Forelimb muscle (tissue), 1 donor: ENCODE data around the gene PPFIA3. TPM values are rescaled to one million over a fixed set of nuclear protein-coding genes. Genes with fewer than 3 reads are reported as not detected.
"Not testable (repeated sequence)": the region's sequence is repeated elsewhere in the genome, so short reads cannot be mapped to it uniquely, and the experiment has no call there.

Source experiments
- DNase-seq: peaks from one replicate; pipeline ENCODE4 v3.0.0-alpha.2; 2013; ENCODE audit warnings: low read depth
- polyA plus RNA-seq: library from polyadenylated mRNA; unstranded; fragments of 120-200 nt; gene quantifications from one replicate; pipeline ENCODE4 v1.2.1, GENCODE V29; 2013; ENCODE audit not compliant: insufficient read length

Gene PPFIA3
- polyA plus RNA-seq, 1 donor, result 7.8 TPM

- DNase-seq, result not testable (repeated sequence)
Measured at GRCh38 chr19:49123285-49123684, 3.9 kb downstream of the PPFIA3 start.

DNA sequence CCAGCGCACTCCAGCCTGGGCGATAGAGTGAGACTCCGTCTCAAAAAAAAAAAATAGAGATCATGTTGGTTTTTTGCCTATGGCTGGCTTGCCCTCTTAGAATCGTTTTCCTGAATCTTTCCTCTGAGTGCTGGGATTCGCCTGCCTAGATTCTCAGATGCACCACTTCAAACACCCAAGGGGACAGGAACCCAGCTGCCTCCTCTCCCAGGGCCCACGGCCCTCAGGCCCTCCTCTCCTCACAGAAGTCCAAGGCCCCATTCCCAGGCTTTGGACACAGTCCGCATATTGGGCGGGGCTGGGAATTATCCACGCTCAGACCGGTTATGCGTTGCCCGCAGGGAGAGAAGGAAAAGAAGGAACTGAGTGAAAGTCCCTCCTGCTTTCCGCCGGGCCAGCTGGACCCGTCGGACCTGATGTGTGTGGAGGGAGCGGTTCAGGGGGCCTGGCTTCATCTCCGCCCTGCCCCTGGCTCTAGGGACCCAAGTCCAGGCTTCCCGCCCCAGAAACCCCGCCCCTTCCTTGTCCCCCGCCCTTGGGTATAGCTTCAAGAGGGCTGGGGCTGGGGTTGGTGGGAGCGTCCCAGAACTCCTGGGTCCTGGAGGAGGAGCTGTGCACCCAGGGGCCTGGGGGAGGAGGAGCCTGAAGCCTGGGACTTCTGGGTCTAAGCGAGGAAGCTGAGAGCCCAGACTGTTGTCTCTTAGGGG lies 5.8 kb downstream of the PPFIA3 start:
- no peak for DNase-seq

- DNase-seq, result no peak
Measured at GRCh38 chr19:49126575-49126974, 7.2 kb downstream of the PPFIA3 start.

GRCh38 chr19:49127225-49127624 lies 7.9 kb downstream of the PPFIA3 start:
- DNase-seq, result not testable (repeated sequence)

- DNase-seq, result peak; percentile 87
Measured at GRCh38 chr19:49127674-49128544, 8.6 kb downstream of the PPFIA3 start.

- DNase-seq, result no peak
Measured at GRCh38 chr19:49128545-49129237, 9.3 kb downstream of the PPFIA3 start.

- DNase-seq, result no peak
Measured at GRCh38 chr19:49129238-49129583, 9.9 kb downstream of the PPFIA3 start.

GRCh38 chr19:49130325-49130724 lies 11.0 kb downstream of the PPFIA3 start:
- DNase-seq, result no peak

DNA sequence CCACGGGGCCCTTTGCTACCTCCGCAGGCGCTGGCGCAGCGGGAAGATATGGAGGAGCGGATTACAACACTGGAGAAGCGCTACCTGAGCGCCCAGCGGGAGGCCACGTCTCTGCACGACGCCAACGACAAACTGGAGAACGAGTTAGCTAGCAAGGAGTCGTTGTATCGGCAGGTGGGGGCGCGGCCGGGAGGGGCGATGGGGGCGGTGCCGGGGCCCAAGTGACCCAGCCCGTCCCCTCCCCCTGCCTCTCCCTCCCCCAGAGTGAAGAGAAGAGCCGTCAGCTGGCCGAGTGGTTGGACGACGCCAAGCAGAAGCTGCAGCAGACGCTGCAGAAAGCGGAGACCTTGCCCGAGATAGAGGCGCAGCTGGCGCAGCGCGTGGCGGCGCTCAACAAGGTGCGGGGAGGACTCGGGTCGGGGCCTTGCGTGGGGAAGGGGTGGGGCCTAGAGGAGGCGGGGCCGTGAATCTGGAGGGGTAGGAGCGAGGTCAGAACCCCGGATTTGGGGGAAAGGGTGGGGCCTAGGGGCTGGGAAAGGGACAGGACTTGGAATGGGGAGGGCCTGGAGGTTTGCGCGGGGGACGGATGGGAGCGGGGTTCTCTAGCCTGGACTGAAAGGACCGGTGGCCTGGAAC lies 13.7 kb downstream of the PPFIA3 start:
- no peak for DNase-seq

GRCh38 chr19:49133621-49134454 lies 14.5 kb downstream of the PPFIA3 start:
- DNase-seq, result no peak

DNA sequence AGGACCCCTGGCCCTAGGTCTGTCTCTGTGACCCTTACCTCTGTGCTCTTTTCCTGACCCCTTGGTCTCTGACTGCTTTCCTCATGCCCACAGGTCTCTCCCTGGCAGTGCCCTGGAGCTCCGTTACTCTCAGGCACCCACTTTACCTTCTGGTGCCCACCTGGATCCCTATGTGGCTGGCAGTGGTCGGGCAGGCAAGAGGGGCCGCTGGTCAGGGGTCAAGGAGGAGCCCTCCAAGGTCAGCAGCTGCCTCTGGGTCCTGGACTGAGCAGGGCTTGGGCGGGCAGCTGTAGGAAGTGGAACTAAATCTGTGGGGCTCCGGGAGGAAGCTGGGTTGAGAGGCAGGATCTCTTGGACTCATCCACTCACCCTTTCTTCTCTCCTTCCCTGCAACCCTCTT lies 16.3 kb downstream of the PPFIA3 start:
- no peak for DNase-seq

DNA sequence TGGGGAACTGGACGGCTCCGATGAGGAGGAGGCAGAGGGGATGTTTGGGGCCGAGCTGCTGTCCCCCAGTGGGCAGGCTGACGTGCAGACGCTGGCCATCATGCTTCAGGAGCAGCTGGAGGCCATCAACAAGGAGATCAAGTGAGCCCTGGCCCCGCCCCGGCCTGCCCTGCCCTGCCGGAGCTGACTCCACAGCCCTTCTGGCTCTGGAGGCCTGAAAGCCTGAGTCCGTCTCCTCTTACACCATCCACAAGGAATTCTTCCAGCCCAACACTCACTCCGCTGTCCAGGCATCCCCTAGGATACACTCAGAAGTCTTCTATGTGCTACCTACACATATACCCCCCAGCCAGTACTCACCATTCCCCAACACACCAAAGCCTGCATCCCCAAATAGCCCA lies 17.4 kb downstream of the PPFIA3 start:
- no peak for DNase-seq

GRCh38 chr19:49140951-49141350 lies 21.6 kb downstream of the PPFIA3 start:
- DNase-seq, result no peak

- no peak for DNase-seq
Measured at GRCh38 chr19:49141352-49141751, 22.0 kb downstream of the PPFIA3 start.

- no peak for DNase-seq
Measured at GRCh38 chr19:49142866-49143335, 23.6 kb downstream of the PPFIA3 start.

- no peak for DNase-seq
Measured at GRCh38 chr19:49145573-49146407, 26.4 kb downstream of the PPFIA3 start.

DNA sequence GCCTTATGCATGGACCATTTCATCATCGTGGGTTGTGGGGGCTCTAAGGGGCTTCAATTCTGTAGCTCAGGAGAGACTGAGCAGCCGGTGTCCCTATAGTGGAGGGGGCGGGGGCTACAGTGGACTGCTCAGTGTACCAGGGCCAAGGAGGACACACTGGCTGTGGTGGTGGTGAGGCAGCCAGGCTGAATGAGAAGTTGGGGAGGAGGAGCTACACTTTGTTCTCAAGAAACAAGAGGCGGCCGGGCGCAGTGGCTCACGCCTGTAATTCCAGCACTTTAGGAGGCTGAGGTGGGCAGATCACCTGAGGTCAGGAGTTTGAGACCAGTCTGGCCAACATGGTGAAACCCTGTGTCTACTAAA lies 27.0 kb downstream of the PPFIA3 start:
- DNase-seq, result not testable (repeated sequence)

DNA sequence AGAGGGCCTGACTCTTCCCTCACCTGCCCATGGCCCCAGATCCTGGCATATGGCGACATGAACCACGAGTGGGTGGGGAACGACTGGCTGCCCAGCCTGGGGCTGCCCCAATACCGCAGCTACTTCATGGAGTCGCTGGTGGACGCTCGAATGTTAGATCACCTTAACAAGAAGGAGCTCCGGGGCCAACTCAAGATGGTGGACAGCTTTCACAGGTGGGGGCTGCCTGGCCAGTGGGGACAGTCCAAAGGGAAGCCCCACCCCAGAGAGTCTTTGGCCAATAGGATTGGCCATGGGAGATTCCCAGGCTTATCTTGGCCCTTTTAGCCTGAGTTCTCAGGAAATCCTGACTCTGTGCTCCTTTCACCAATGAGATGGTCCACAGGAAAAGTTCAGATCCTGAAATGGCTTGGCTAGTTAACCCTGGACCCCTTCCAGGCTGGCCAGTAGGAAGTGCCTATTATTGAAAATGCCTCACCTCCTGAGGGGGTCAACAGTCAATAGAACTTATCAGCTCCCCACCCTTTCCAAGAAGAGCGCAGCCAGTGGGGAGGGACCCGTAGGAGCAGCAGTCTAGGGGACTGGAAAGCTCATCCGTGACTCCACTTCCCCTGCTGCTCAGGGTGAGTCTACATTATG lies 28.8 kb downstream of the PPFIA3 start:
- DNase-seq, result no peak

- DNase-seq, result peak; percentile 68
Measured at GRCh38 chr19:49148784-49149651, 29.7 kb downstream of the PPFIA3 start.
